ENCODE results near the gene ZNF777. TPM values are rescaled to one million over a fixed set of nuclear protein-coding genes. Genes with fewer than 3 reads are reported as not detected.

ZNF777 gene
- total RNA-seq, 1 donor from 2014 or later: 8.6 TPM

DNA sequence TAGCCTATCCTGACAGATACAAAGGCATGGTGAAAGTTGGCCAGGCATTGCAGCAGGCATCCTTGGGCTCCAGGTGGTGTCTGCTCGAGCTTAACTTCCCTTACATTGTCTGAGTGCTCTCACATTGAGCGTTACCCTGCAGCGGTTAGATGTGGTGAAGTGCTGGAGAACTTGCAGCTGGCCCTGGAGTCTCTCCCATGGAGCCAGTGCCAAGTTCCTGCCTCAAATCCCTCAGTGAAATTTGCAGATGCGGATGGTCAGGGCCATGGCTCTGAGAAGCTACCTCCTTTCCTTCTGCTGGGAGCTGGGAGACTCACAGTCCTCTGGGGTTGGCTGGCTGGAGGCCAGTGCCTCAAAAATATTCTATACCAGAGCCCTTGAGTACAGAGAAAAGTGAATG, 40.0 kb upstream of the ZNF777 start:
- peaks cover 12% of the 10 kb centered on the region for H3K4me1 ChIP-seq
- no peaks in the 10 kb centered on the region for H3K36me3 ChIP-seq
- H3K27ac ChIP-seq: no peak overlapping the region
- no peak overlapping the region for H3K4me3 ChIP-seq
- H3K27me3 ChIP-seq (ENCODE audit: low read depth): no peaks in the 10 kb centered on the region
- TF ChIP-seq, protein P1, sequence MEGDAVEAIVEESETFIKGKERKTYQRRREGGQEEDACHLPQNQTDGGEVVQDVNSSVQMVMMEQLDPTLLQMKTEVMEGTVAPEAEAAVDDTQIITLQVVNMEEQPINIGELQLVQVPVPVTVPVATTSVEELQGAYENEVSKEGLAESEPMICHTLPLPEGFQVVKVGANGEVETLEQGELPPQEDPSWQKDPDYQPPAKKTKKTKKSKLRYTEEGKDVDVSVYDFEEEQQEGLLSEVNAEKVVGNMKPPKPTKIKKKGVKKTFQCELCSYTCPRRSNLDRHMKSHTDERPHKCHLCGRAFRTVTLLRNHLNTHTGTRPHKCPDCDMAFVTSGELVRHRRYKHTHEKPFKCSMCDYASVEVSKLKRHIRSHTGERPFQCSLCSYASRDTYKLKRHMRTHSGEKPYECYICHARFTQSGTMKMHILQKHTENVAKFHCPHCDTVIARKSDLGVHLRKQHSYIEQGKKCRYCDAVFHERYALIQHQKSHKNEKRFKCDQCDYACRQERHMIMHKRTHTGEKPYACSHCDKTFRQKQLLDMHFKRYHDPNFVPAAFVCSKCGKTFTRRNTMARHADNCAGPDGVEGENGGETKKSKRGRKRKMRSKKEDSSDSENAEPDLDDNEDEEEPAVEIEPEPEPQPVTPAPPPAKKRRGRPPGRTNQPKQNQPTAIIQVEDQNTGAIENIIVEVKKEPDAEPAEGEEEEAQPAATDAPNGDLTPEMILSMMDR (IDR thresholded peaks at IDR 0.05): no peak
- ATAC-seq (no peak), DNase-seq (no peak)
- intact Hi-C loops (cut with DNase I): no loop called here
- H3K9me3 ChIP-seq: no peaks in the 10 kb centered on the region

DNA sequence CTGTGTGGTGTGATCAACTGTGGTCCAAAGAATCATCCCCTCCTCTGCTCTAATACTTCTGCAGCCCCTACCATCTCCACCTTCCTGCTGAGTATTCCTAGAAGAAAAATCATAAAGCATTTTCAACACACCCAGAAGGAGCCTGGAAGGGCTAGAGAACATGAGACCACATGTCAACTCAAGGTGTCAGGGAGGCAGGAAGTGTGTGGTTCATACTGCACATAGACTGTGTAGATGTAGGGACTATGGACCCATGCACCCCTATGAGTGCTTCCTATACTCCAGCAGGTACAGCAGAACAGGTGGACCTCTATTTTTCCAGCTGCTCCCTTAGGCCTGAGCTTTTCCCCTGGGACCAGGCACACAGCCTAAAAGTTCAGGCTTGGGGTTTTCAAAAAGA, 39.3 kb upstream of the ZNF777 start:
- H3K36me3 ChIP-seq: no peaks in the 10 kb centered on the region
- H3K27ac ChIP-seq: no peak overlapping the region
- H3K4me1 ChIP-seq: peaks cover 19% of the 10 kb centered on the region
- DNase-seq (no peak), ATAC-seq (no peak)
- H3K4me3 ChIP-seq: no peak overlapping the region
- H3K27me3 ChIP-seq (ENCODE audit: low read depth): no peaks in the 10 kb centered on the region
- TF ChIP-seq, protein P1 (IDR thresholded peaks at IDR 0.05): no peak
- no peaks in the 10 kb centered on the region for H3K9me3 ChIP-seq
- intact Hi-C loops (cut with DNase I): no loop called here

DNA sequence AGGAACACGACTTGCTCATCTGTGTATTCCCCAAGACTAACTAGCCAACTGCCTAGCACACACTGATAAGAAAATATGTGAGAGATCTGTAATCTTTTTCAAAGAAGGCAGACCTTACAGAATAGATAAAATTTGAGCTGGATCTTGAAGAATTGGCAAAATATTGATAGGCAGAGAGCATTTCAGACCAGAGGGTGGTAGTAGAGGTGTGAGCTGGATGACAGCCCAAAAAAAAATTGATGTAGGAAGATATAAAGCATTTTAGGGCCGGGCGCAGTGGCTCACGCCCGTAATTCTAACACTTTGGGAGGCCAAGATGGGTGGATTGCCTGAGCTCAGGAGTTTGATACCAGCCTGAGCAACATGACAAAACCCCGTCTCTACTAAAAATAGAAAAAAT, 37.9 kb upstream of the ZNF777 start:
- intact Hi-C loops (cut with DNase I): no loop called here
- Histone ChIP-seq H3K27me3 (ENCODE audit: low read depth) (no peaks in the 10 kb centered on the region), H3K27ac (no peak overlapping the region), H3K4me1 (peaks cover 26% of the 10 kb centered on the region), H3K4me3 (no peak overlapping the region), H3K36me3 (peaks cover 4% of the 10 kb centered on the region), H3K9me3 (no peaks in the 10 kb centered on the region)
- TF ChIP-seq, protein P1 (IDR thresholded peaks at IDR 0.05): no peak
- ATAC-seq (no peak), DNase-seq (no peak)

DNA sequence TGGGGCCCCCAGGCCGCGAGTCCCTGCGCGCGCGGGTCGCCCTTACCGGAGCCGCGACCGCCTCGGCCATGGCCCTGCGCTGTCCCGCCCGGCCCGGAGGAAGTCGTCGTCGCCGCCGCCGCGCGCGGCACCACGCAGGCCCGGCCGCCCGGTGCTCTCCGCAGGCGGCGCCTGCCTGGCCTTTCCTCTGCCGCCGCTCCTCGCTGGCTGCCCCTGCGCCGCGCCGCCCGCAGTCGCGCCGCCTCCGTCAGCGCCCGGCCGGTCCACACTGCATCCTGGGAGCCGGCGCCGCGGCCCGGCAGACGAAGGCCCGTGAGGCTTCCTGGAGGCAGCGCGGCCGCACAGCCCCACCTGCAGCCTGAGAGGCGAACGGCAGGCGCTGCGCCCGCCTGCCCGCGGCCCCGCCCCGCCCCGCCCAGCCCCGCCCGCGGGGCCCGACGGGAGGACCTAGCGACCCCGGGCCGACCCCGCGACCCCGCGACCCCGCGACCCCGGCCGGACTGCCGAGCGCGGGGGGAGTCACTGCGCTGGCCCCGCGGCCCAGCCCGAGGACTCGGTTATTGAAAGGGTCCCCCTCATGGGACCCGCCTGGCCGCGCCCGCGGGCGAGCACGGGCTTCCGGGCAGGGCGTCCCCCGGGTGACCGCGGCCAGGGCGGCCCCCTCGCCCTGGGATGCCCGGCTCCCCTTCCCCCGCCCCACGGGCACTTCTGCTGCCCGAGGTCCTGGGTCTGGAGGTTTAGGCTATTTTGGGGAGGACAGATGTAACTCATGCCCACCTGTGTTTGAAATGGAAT, 36.8 kb upstream of the ZNF777 start, which contains the start of gene ZNF746:
Gene ZNF746, minus strand, starts transcription at position 343 of the 795 bp plus-strand sequence. Its CDS starts 273 bp downstream, at position 70.
- H3K9me3 ChIP-seq: no peaks in the 10 kb centered on the region
- H3K4me3 ChIP-seq: peak within 1 kb of the TSS; percentile 65
- DNase-seq: peak; percentile 92
- ATAC-seq: peak; percentile 95 to 96
- peaks cover 16% of the 10 kb centered on the region for H3K36me3 ChIP-seq
- H3K4me1 ChIP-seq: peaks cover 26% of the 10 kb centered on the region
- TF ChIP-seq, protein P1 (IDR thresholded peaks at IDR 0.05): peak; percentile 37
- peak within 1 kb of the TSS; percentile 83 for H3K27ac ChIP-seq
- no peaks in the 10 kb centered on the region for H3K27me3 ChIP-seq (ENCODE audit: low read depth)
- intact Hi-C loops (cut with DNase I): no loop called here

DNA sequence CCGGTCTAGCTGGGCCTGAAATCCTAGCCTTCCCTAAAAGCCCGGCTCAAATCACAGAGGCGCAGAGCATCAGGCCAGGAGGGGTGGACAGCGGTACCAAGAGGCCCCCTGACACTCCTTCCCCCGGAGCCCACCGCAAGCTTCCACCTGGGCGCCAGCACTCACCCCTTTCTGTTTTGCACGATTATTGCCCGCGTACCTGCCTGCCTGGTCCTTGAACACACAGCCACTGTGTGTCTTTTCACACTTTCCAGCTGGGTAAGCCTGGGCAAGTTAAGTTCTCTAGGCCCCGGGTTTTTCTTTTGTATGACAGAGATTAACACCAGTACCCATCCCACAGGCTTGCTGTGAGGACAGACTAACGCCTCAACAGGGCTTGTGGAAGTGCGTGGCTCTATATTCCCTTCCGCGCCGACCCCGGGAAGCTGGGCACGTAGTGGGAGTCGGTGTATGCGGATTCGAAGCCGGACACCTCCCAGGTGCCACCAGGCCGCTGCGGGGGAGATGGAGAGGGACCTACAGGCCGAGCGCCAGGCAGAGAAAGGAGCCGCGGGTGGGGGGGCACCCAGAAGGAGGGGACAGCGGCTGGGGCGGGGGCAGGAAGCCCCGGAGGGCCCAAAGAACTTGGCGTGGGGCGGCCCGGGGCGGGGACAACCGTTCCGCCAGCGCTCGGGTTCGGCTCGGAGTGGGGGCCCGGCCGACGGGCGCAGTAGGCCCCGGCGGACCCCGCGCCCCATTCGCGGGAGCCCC, 36.0 kb upstream of the ZNF777 start:
- Histone ChIP-seq H3K4me1 (peaks cover 26% of the 10 kb centered on the region), H3K36me3 (peaks cover 24% of the 10 kb centered on the region), H3K27me3 (ENCODE audit: low read depth) (no peaks in the 10 kb centered on the region), H3K9me3 (no peaks in the 10 kb centered on the region), H3K27ac (peak overlapping the region; percentile 83), H3K4me3 (peak overlapping the region; percentile 65)
- DNase-seq (peak; percentile 76), ATAC-seq (peak; percentile 57 to 63)
- TF ChIP-seq, protein P1 (IDR thresholded peaks at IDR 0.05): no peak
- intact Hi-C loops (cut with DNase I): no loop called here

All from lower lobe of right lung (tissue), 2 donors.